T-helper 17 cell (primary cell): ENCODE measurements around the gene TAF11. TPM values are rescaled to one million over a fixed set of nuclear protein-coding genes. Genes with fewer than 3 reads are reported as not detected.

Source experiments
- ATAC-seq: fragments of 150-1000 bp; cut with Tn5 transposase; 2 replicates; pipeline ENCODE4 v1.10.0; 2021; ENCODE audit warnings: mild to moderate bottlenecking, moderate library complexity
- DNase-seq, 3 donors: peaks; one replicate each; pipeline versions ENCODE4 v3.0.0 to v3.0.0-alpha.2; 2020 to 2021
- H3K9me3 ChIP-seq: one replicate; pipeline ENCODE4 v1.7.0; 2013; ENCODE audit warnings: low read length, mild to moderate bottlenecking; ENCODE audit not compliant: control insufficient read depth, poor library complexity, severe bottlenecking
- H3K27ac Mint-ChIP-seq: one replicate; pipeline ENCODE4 v1.8.0; 2022; ENCODE audit warnings: mild to moderate bottlenecking, moderate library complexity, mixed read lengths
- H3K27me3 Mint-ChIP-seq: one replicate; pipeline ENCODE4 v1.8.0; 2022; ENCODE audit warnings: mixed read lengths
- H3K36me3 Mint-ChIP-seq: one replicate; pipeline ENCODE4 v1.8.0; 2022; ENCODE audit warnings: low read depth, mixed read lengths
- H3K4me1 Mint-ChIP-seq: one replicate; pipeline ENCODE4 v1.8.0; 2022; ENCODE audit warnings: mild to moderate bottlenecking, mixed read lengths
- H3K4me3 Mint-ChIP-seq: one replicate; pipeline ENCODE4 v1.8.0; 2022; ENCODE audit warnings: mild to moderate bottlenecking, moderate library complexity, mixed read lengths
- total RNA-seq, 4 donors: library from RNA in 2 of 4; stranded (reverse) in 2 of 4; gene quantifications; one replicate each; pipeline ENCODE4 v1.2.3 and lab custom pipeline; 2022 to 2026

TAF11 gene
- total RNA-seq, 2 donors from 2014 or later, result 30.1 to 36.3 TPM

GRCh38 chr6:34837528-34837927 lies 50.3 kb downstream of the TAF11 start:
- no peak for DNase-seq
- no peak for ATAC-seq
- Mint-ChIP-seq H3K27ac (peak overlapping the region; percentile 57), H3K36me3 (no peaks in the 10 kb centered on the region), H3K27me3 (no peaks in the 10 kb centered on the region), H3K4me1 (peaks cover 15% of the 10 kb centered on the region), H3K4me3 (no peak overlapping the region)
- no peaks in the 10 kb centered on the region for H3K9me3 ChIP-seq

- Mint-ChIP-seq H3K36me3 (no peaks in the 10 kb centered on the region), H3K4me1 (peaks cover 14% of the 10 kb centered on the region), H3K27ac (peak overlapping the region; percentile 57), H3K27me3 (no peaks in the 10 kb centered on the region), H3K4me3 (no peak overlapping the region)
- ATAC-seq, result no peak
- H3K9me3 ChIP-seq, result no peaks in the 10 kb centered on the region
- DNase-seq, result no peak
Measured at GRCh38 chr6:34836451-34836850, 51.4 kb downstream of the TAF11 start.

GRCh38 chr6:34836008-34836407 lies 51.8 kb downstream of the TAF11 start:
- ATAC-seq (no peak), DNase-seq (no peak)
- H3K27me3 Mint-ChIP-seq, result no peaks in the 10 kb centered on the region
- no peak overlapping the region for H3K4me3 Mint-ChIP-seq
- peaks cover 13% of the 10 kb centered on the region for H3K4me1 Mint-ChIP-seq
- no peaks in the 10 kb centered on the region for H3K9me3 ChIP-seq
- no peaks in the 10 kb centered on the region for H3K36me3 Mint-ChIP-seq
- no peak overlapping the region for H3K27ac Mint-ChIP-seq

GRCh38 chr6:34834789-34835518 lies 52.9 kb downstream of the TAF11 start:
- H3K4me1 Mint-ChIP-seq, result peaks cover 13% of the 10 kb centered on the region
- no peaks in the 10 kb centered on the region for H3K27me3 Mint-ChIP-seq
- no peak overlapping the region for H3K27ac Mint-ChIP-seq
- H3K36me3 Mint-ChIP-seq, result no peaks in the 10 kb centered on the region
- DNase-seq (no peak), ATAC-seq (no peak)
- H3K4me3 Mint-ChIP-seq, result no peak overlapping the region
- H3K9me3 ChIP-seq, result no peaks in the 10 kb centered on the region

- no peak for ATAC-seq
- H3K36me3 Mint-ChIP-seq, result peaks cover 3% of the 10 kb centered on the region
- no peaks in the 10 kb centered on the region for H3K27me3 Mint-ChIP-seq
- no peak for DNase-seq
- peak overlapping the region; percentile 47 for H3K27ac Mint-ChIP-seq
- peaks cover 2% of the 10 kb centered on the region for H3K4me1 Mint-ChIP-seq
- no peaks in the 10 kb centered on the region for H3K9me3 ChIP-seq
- no peak overlapping the region for H3K4me3 Mint-ChIP-seq
Measured at GRCh38 chr6:34832942-34833341, 54.9 kb downstream of the TAF11 start.

- H3K36me3 Mint-ChIP-seq, result peaks cover 6% of the 10 kb centered on the region
- H3K4me3 Mint-ChIP-seq, result no peak overlapping the region
- DNase-seq (no peak), ATAC-seq (no peak)
- H3K4me1 Mint-ChIP-seq, result peaks cover 2% of the 10 kb centered on the region
- no peaks in the 10 kb centered on the region for H3K27me3 Mint-ChIP-seq
- no peaks in the 10 kb centered on the region for H3K9me3 ChIP-seq
- H3K27ac Mint-ChIP-seq, result no peak overlapping the region
Measured at GRCh38 chr6:34829137-34829536, 58.7 kb downstream of the TAF11 start.

Other genes with a start within 250 kb of the TAF11 start
- 10 to 100 TPM; 55.9 to 64.4 TPM for gene ILRUN, start 191.3 kb downstream of the TAF11 start, total RNA-seq
- 10 to 100 TPM; 44.2 to 52.1 TPM for gene SNRPC, start 130.5 kb downstream of the TAF11 start, total RNA-seq
- gene BLTP3A, start 96.0 kb downstream of the TAF11 start, total RNA-seq, result 10 to 100 TPM; 10.5 to 16.3 TPM
- gene ANKS1A, start 1.2 kb upstream of the TAF11 start, total RNA-seq, result 10 to 100 TPM in 1 of 2 donors, 1 to 10 TPM in 1; 9.6 to 10.0 TPM